ENCODE data around the gene MAPKAP1.
"Not testable (repeated sequence)": the region's sequence is repeated elsewhere in the genome, so short reads cannot be mapped to it uniquely, and the experiment has no call there.

DNA sequence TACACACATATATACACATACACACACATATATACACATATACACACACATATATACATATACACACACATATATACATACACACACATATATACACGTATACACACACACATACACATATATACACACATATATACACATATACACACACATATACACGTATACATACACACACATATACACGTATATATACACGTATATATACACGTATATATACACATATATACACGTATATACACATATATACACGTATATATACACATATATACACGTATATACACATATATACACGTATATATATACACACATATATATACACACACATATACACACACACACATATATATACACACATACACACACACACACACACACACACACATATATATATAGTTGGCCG, 13.5 kb downstream of the MAPKAP1 start:
- not testable (repeated sequence) for TF ChIP-seq POLR2AphosphoS5 (IDR thresholded peaks at IDR 0.05)
- TF ChIP-seq, protein P1, sequence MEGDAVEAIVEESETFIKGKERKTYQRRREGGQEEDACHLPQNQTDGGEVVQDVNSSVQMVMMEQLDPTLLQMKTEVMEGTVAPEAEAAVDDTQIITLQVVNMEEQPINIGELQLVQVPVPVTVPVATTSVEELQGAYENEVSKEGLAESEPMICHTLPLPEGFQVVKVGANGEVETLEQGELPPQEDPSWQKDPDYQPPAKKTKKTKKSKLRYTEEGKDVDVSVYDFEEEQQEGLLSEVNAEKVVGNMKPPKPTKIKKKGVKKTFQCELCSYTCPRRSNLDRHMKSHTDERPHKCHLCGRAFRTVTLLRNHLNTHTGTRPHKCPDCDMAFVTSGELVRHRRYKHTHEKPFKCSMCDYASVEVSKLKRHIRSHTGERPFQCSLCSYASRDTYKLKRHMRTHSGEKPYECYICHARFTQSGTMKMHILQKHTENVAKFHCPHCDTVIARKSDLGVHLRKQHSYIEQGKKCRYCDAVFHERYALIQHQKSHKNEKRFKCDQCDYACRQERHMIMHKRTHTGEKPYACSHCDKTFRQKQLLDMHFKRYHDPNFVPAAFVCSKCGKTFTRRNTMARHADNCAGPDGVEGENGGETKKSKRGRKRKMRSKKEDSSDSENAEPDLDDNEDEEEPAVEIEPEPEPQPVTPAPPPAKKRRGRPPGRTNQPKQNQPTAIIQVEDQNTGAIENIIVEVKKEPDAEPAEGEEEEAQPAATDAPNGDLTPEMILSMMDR (IDR thresholded peaks at IDR 0.05), result not testable (repeated sequence)

Measured in gastroesophageal sphincter (tissue), 3 donors.